VCaP (cell line): Measurements from ENCODE around the gene WDR33.
A peak's percentile ranks its signal among the peaks of the same experiment; 100 is the strongest.
"Not testable (repeated sequence)": the region's sequence is repeated elsewhere in the genome, so short reads cannot be mapped to it uniquely, and the experiment has no call there.

ENCODE experiments used
- H3K27ac ChIP-seq: fragments of 450-650 bp; 2 replicates; pipeline ENCODE4 v1.5.1; 2017
- TF ChIP-seq, protein P1 (sequence below): fragments of 450-650 bp; conservative IDR thresholded peaks from 2 replicates; pipeline ENCODE4 v1.5.1; 2017; ENCODE audit warnings: mild to moderate bottlenecking, moderate library complexity

The WDR33 gene

DNA sequence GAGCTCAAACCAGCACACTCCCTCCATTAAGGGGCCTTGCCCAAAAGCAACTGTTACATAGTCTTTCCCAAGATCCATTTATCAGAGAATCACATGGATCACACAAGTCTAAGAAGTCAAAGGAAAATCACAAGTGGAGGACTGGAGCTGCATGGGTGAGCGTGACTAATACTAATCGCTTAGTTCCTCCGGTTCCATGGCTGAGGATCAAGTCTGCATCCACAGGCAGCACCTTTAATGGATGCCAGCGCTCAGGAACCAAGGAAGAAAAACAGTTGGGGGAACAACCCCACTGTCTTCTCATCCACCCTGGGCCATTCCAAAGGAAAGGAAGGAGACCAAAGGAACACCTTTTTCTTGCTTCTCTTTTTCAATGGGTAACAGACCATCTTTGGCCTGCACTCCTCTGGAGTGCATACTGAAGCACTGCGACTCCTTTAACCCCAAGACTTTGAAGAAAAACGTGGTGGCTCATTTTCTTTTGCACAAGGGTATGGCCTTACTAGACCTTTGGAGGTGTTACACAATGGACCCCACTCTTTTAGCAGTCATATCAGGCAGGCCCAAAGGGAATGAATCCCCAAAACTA is 9.2 kb upstream of the WDR33 start:
- no peak overlapping the region for H3K27ac ChIP-seq
- TF ChIP-seq, protein P1, sequence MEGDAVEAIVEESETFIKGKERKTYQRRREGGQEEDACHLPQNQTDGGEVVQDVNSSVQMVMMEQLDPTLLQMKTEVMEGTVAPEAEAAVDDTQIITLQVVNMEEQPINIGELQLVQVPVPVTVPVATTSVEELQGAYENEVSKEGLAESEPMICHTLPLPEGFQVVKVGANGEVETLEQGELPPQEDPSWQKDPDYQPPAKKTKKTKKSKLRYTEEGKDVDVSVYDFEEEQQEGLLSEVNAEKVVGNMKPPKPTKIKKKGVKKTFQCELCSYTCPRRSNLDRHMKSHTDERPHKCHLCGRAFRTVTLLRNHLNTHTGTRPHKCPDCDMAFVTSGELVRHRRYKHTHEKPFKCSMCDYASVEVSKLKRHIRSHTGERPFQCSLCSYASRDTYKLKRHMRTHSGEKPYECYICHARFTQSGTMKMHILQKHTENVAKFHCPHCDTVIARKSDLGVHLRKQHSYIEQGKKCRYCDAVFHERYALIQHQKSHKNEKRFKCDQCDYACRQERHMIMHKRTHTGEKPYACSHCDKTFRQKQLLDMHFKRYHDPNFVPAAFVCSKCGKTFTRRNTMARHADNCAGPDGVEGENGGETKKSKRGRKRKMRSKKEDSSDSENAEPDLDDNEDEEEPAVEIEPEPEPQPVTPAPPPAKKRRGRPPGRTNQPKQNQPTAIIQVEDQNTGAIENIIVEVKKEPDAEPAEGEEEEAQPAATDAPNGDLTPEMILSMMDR: no peak

DNA sequence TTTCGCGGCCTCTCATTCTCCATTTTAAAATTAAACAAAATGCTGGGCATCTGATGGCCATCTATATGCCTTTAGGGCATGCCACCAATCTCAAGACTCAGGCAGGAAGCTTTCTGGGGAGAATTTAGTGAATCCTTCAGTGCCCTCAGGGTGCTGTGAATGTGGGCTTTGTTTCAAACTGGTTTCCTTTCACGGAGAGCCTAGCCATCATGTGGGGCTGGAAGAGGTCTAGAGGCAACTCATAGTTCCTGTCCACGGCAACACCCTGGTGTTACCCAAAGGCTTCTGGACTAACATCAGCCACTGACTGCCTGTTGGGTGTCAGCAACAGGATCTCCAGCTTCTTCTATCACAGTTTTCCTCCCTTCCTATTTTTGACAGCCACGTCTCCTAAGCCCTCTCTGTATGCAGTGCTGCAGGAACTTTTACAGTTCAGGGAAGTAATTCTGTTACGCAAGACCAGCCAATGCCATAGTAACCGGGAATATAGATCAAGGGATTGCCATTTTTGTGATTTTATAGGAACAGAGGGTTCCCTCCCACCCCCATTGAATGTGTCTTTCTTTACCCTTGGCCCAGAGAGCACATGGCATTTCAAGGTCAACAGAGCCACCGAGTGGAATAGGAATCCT is 7.9 kb upstream of the WDR33 start:
- H3K27ac ChIP-seq: no peak overlapping the region
- TF ChIP-seq, protein P1: no peak

DNA sequence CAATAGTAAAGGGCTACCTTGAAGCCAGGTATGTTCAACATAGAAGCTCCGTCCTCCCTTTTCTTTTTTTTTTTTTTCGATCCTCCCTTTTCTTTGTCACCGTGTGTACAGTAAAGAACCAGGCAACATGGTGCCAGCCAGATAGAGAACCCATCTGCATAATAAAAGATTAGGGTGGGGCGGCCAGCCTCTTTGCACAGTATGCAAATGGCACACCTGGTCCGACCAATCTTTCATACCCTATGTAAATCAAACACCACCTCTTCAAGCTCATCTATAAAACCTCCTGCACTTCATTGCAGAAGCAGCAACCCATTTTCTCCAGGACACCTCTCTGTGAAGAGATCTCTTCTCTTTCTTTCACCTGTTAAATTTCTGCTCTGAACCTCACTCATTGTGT is 7.3 kb upstream of the WDR33 start:
- TF ChIP-seq, protein P1: no peak
- H3K27ac ChIP-seq: no peak overlapping the region

DNA sequence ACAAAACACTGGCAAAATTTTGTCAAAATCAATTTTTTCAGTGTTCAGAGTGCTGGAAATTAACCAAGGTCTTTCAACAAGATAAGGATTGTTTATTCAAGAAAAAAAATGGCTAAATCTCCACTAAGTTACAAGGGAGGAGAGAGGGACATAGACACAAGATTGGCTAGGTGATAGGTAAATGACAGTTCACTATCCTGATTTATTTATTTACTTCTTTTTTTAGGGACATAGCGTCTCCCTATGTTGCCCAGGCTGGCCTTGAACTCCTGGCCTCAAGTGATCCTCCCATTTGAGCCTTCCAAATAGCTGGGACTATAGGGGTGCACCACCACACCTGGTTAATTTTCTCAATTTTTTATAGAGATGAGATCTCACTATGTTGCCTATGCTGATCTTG is 3.7 kb upstream of the WDR33 start:
- TF ChIP-seq, protein P1: no peak
- no peak overlapping the region for H3K27ac ChIP-seq

DNA sequence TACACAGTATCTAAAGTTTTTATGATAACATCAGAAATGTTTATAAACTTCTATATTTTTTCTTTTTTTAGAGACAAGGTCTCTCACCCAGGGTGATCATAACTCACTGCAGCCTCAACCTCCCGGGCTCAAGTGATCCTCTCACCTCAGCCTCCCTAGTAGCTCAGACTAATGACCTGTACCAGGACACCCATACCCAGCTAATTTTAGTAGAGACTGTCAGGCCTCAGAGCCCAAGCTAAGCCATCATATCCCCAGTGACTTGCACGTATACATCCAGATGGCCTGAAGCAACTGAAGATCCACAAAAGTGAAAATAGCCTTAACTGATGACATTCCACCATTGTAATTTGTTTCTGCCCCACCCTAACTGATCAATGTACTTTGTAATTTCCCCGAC is 1.5 kb upstream of the WDR33 start:
- H3K27ac ChIP-seq: not testable (repeated sequence)

DNA sequence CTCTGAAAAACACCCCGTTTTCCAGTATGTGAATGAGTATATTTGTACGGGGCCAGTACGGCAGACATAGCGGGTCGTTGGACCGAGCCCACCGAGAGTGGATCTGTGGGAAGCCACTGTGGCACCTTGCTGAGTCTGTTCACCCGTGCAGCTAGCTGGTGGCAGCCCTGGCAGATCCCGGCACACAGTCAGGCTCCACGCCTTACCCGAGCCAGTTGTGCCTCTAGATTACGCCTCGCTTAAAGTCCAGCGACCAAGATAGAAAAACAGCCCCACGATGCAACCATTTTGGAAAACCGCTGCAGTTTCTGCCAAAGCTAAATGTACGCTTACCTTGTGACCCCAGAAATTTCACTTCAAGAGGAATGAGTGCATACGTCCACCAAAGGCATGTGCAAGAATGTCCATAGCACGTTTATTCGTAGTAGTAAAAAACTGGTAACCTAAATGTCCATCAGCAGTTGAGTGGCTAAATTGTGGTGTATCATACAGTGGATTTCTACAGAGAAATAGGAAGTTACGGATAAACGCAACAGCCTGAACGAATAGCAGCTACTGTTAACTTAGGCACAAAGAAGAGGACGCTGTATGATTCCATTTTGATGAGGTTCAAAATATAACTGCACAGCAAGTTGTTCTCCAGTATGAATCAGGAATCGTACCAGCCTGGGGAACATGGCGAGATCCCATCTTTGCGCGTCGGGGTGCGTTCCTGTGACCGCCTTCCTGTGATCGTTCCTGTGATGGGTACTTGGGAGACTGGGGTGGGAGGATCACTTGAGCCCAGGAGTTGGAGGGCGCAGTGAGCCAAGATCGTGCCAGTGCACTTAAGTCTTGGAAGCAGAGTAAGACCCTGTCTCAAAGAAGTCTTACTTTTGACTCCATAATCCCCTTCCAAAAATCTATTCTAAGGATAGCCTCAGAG is 688 bp upstream of the WDR33 start:
- TF ChIP-seq, protein P1: no peak
- H3K27ac ChIP-seq: peak overlapping the region; percentile 97

DNA sequence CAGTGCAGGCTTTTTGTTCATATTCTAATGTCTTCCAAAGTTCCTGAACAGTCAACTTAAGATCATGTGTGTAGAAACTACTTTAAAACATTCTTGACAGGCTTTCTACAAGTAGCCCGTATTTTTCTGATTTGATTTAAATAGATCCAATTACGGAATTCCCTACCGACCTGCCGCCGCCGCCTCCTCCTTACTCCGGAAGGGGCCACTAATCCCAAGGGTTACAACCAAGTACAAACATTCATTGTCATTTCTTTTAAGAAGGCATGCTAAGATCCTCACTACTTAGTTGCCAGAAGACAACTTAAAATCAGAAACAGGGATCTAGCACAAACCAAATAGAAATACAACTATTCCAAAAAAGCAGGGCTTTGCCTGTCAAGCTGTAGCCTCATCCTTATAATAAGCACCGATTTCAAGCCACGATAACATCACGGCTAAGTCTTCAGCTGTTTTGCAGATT is 784 bp downstream of the WDR33 start:
- H3K27ac ChIP-seq: peak overlapping the region; percentile 97

More for the DNA sequence above, 784 bp downstream of the WDR33 start:
- TF ChIP-seq, protein P1: no peak
